A549 treated with GW870086 at 1 μM for 4 hours (cell line): Measurements from ENCODE around the gene SLC22A3. TPM values are rescaled to one million over a fixed set of nuclear protein-coding genes. Genes with fewer than 3 reads are reported as not detected.

Source experiments
- total RNA-seq: library from RNA; stranded (reverse); fragments of 200-300 nt; extraction: Qiagen RNA extraction; gene quantifications from 5 replicates; pipeline ENCODE4 v1.2.3, GENCODE V29; 2022; ENCODE audit warnings: low read depth

SLC22A3 gene, protein sequence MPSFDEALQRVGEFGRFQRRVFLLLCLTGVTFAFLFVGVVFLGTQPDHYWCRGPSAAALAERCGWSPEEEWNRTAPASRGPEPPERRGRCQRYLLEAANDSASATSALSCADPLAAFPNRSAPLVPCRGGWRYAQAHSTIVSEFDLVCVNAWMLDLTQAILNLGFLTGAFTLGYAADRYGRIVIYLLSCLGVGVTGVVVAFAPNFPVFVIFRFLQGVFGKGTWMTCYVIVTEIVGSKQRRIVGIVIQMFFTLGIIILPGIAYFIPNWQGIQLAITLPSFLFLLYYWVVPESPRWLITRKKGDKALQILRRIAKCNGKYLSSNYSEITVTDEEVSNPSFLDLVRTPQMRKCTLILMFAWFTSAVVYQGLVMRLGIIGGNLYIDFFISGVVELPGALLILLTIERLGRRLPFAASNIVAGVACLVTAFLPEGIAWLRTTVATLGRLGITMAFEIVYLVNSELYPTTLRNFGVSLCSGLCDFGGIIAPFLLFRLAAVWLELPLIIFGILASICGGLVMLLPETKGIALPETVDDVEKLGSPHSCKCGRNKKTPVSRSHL
- 40.2 to 51.2 TPM (median 47.9 TPM) in 5 replicates for total RNA-seq

GRCh38 chr6:160348223-160349019 lies at the start of gene SLC22A3:
TSS of gene SLC22A3 (plus strand) at chr6:160348378. CDS start at chr6:160348420, 42 bp downstream.

Other genes with a start within 250 kb of the SLC22A3 start
- gene SLC22A1, start 226.6 kb upstream of the SLC22A3 start, total RNA-seq, result 1.1 to 2.8 TPM (median 1.7 TPM) in 5 replicates
- gene SLC22A2, start 89.6 kb upstream of the SLC22A3 start, total RNA-seq, result 0.14 TPM in 1 of 5 replicates, not detected in the others